Endodermal cell (in vitro differentiated cells): ENCODE measurements around the gene IFT122. TPM values are rescaled to one million over a fixed set of nuclear protein-coding genes. Genes with fewer than 3 reads are reported as not detected.
A peak's percentile ranks its signal among the peaks of the same experiment; 100 is the strongest.

Experiments used
- DNase-seq: peaks from one replicate; pipeline ENCODE4 v3.0.0-alpha.2; 2017
- H3K27ac ChIP-seq: 2 replicates; pipeline ENCODE4 v1.5.1; 2013; ENCODE audit warnings: mild to moderate bottlenecking, low read depth, low read length, moderate library complexity
- H3K27me3 ChIP-seq: 2 replicates; pipeline ENCODE4 v1.6.1; 2013; ENCODE audit warnings: mild to moderate bottlenecking, low read length, moderate library complexity; ENCODE audit not compliant: insufficient read depth, control insufficient read depth, poor library complexity, severe bottlenecking
- H3K36me3 ChIP-seq: 2 replicates; pipeline ENCODE4 v1.7.0; 2013; ENCODE audit warnings: mild to moderate bottlenecking, low read length, moderate library complexity; ENCODE audit not compliant: control insufficient read depth, insufficient read depth
- H3K4me1 ChIP-seq: one replicate; pipeline ENCODE4 v1.7.0; 2013; ENCODE audit warnings: low read length; ENCODE audit not compliant: control insufficient read depth, insufficient read depth
- H3K4me3 ChIP-seq: 2 replicates; pipeline ENCODE4 v1.5.1; 2013; ENCODE audit warnings: mild to moderate bottlenecking, low read length, moderate library complexity
- H3K9ac ChIP-seq: 2 replicates; pipeline ENCODE4 v1.6.1; 2013; ENCODE audit warnings: mild to moderate bottlenecking, low read length, moderate library complexity; ENCODE audit not compliant: poor library complexity, severe bottlenecking; ENCODE audit errors: extremely low read depth
- H3K9me3 ChIP-seq: 2 replicates; pipeline ENCODE4 v1.6.1; 2013; ENCODE audit warnings: mild to moderate bottlenecking, low read length, moderate library complexity; ENCODE audit not compliant: control insufficient read depth
- H3K27ac Mint-ChIP-seq: 2 replicates; pipeline ENCODE4 v1.8.0; 2020; ENCODE audit warnings: mixed read lengths
- H3K27me3 Mint-ChIP-seq: 2 replicates; pipeline ENCODE4 v1.8.0; 2021; ENCODE audit warnings: mild to moderate bottlenecking, mixed read lengths; ENCODE audit not compliant: insufficient read depth
- H3K36me3 Mint-ChIP-seq: 2 replicates; pipeline ENCODE4 v1.8.0; 2020; ENCODE audit warnings: low read depth, mixed read lengths
- H3K4me1 Mint-ChIP-seq: 2 replicates; pipeline ENCODE4 v1.8.0; 2020; ENCODE audit warnings: mixed read lengths
- H3K4me3 Mint-ChIP-seq: 2 replicates; pipeline ENCODE4 v1.8.0; 2020; ENCODE audit warnings: mild to moderate bottlenecking, moderate library complexity, mixed read lengths
- H3K9me3 Mint-ChIP-seq: 2 replicates; pipeline ENCODE4 v1.8.0; 2020; ENCODE audit warnings: mild to moderate bottlenecking, mixed read lengths
- CTCF ChIP-seq: fragments of 200-600 bp; sonication (generic); conservative IDR thresholded peaks from 2 replicates; pipeline ENCODE4 v1.5.0; 2021; ENCODE audit warnings: antibody characterized with exemption, mild to moderate bottlenecking
- WGBS, 2 experiments: methylation state at CpG; one replicate each; pipeline versions ENCODE4 v1.1.5 to v1.1.7; 2013; ENCODE audit warnings: missing lambda C conversion rate in 2 of 2, mixed read lengths in 1 of 2; ENCODE audit not compliant: insufficient coverage in 1 of 2, insufficient read length in 1 of 2; 5-methylcytosine and 5-hydroxymethylcytosine counted together
- total RNA-seq, 2 donors: library from RNA; stranded (reverse); fragmentation: NEBNext Ultra II Directional in 1 of 2; extraction: Animal tissue kit (Norgen Biotek cat#: 25700) in 1 of 2; gene quantifications; 2 replicates in 1 of 2; 3 replicates in 1 of 2; pipeline ENCODE4 v1.2.1, GENCODE V29; 2021

The IFT122 gene
- total RNA-seq, 2 donors from 2014 or later: 36.0 to 46.6 TPM

DNA sequence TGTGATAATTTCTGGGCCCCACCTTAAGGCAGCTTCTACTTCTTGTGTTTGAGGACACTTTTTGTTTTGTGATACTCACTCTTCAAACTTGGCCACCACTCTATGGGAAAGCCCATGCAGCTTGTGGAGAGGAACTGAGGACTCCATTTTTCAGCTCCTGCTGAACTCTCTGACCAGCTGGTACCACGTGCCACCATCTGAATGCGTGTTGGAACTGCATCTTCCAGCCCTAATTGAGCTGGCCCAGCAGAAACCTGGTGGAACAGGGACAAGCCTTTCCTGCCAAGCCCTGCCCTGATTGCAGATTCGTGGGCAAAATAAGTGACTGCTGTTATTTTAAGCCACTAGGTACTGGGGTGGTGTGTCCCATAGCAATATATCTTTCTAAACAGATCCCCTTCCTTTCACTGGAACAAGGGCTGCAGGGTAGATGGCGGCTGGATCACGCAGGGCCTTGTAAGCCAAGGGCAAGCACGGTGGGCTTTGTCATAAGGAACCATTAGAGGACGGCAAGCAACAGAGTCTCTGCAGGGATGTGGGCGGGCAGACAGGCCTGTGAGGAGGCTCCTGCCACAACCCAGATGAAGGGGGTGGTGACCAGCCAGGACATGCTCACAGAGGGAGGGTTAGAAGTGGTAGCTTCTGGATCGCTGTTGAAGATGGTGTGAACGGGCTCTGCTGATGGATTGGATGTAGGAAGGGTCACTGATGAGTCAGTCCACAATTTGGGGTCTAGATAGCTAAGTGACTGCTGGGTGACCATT, 112.4 kb downstream of the IFT122 start:
- Histone ChIP-seq H3K27me3 (no peaks in the 10 kb centered on the region), H3K9ac (no peak overlapping the region), H3K9me3 (no peaks in the 10 kb centered on the region), H3K4me3 (no peak overlapping the region), H3K4me1 (peaks cover 4% of the 10 kb centered on the region), H3K36me3 (no peaks in the 10 kb centered on the region), H3K27ac (no peak overlapping the region)
- H3K27ac Mint-ChIP-seq: peak overlapping the region; percentile 5
- H3K27me3 Mint-ChIP-seq: no peaks in the 10 kb centered on the region
- no peak overlapping the region for H3K4me3 Mint-ChIP-seq
- peaks cover 34% of the 10 kb centered on the region for H3K4me1 Mint-ChIP-seq
- peaks cover 13% of the 10 kb centered on the region for H3K36me3 Mint-ChIP-seq
- peak; percentile 41 for TF ChIP-seq CTCF
- no peaks in the 10 kb centered on the region for H3K9me3 Mint-ChIP-seq
- 70 to 80% methylated on average over 5 to 10 of the region's 10 CpGs for WGBS, 2 experiments
- peak; percentile 76 for DNase-seq

GRCh38 chr3:129553171-129553570, 113.1 kb downstream of the IFT122 start:
- 85% methylated on average over 3 to 6 of the region's 6 CpGs for WGBS, 2 experiments
- Histone ChIP-seq H3K9me3 (no peaks in the 10 kb centered on the region), H3K4me3 (no peak overlapping the region), H3K36me3 (no peaks in the 10 kb centered on the region), H3K4me1 (peaks cover 4% of the 10 kb centered on the region), H3K9ac (no peak overlapping the region), H3K27me3 (no peaks in the 10 kb centered on the region), H3K27ac (no peak overlapping the region)
- H3K9me3 Mint-ChIP-seq: no peaks in the 10 kb centered on the region
- H3K4me1 Mint-ChIP-seq: peaks cover 34% of the 10 kb centered on the region
- no peak for DNase-seq
- H3K36me3 Mint-ChIP-seq: peaks cover 18% of the 10 kb centered on the region
- no peak overlapping the region for H3K4me3 Mint-ChIP-seq
- no peaks in the 10 kb centered on the region for H3K27me3 Mint-ChIP-seq
- H3K27ac Mint-ChIP-seq: no peak overlapping the region
- no peak for TF ChIP-seq CTCF

GRCh38 chr3:129553719-129554118, 113.7 kb downstream of the IFT122 start:
- Histone ChIP-seq H3K27me3 (no peaks in the 10 kb centered on the region), H3K27ac (peak overlapping the region; percentile 1), H3K36me3 (no peaks in the 10 kb centered on the region), H3K4me3 (no peak overlapping the region), H3K9me3 (no peaks in the 10 kb centered on the region), H3K9ac (no peak overlapping the region), H3K4me1 (peaks cover 4% of the 10 kb centered on the region)
- Mint-ChIP-seq H3K4me1 (peaks cover 34% of the 10 kb centered on the region), H3K4me3 (no peak overlapping the region), H3K36me3 (peaks cover 21% of the 10 kb centered on the region), H3K9me3 (no peaks in the 10 kb centered on the region), H3K27ac (no peak overlapping the region), H3K27me3 (no peaks in the 10 kb centered on the region)
- DNase-seq: no peak
- no peak for TF ChIP-seq CTCF
- WGBS, 2 experiments: 83 to 89% methylated on average over 5 to 15 of the region's 15 CpGs
